ENCODE measurements around the gene CDX2. TPM values are rescaled to one million over a fixed set of nuclear protein-coding genes. Genes with fewer than 3 reads are reported as not detected.
A peak's percentile ranks its signal among the peaks of the same experiment; 100 is the strongest.

Gene CDX2
- total and polyA plus RNA-seq, 2 donors (not counting 1 experiment from before 2014, with no cell fraction given), result not detected

GRCh38 chr13:27923794-27924528 is 45.2 kb downstream of the CDX2 start:
- Mint-ChIP-seq H3K27me3 (peaks cover 70% of the 10 kb centered on the region), H3K4me1 (peaks cover 49% of the 10 kb centered on the region), H3K27ac (no peak overlapping the region), H3K4me3 (peak overlapping the region; percentile 56), H3K9me3 (ENCODE audit: insufficient read depth) (no peaks in the 10 kb centered on the region)
- intact Hi-C loops (cut with micrococcal nuclease), result loop anchor here (5.0 kb wide), 3 partner anchors 43 to 213 kb away; partner anchors contain the start of genes CDX2, GSX1 and PAN3
- Histone ChIP-seq H3K9me3 (ENCODE audit: control extremely low read depth in 1 of 3, control insufficient read depth in 2 of 3, insufficient read depth in 1 of 3, low read length in 2 of 3) (peaks cover 0 to 86% (median 19%) of the 10 kb centered on the region in 3 donors), H3K79me2 (ENCODE audit: control insufficient read depth, insufficient read depth, low read length) (no peaks in the 10 kb centered on the region), H4K20me1 (ENCODE audit: control insufficient read depth, insufficient read depth, low read length, poor library complexity, severe bottlenecking) (no peaks in the 10 kb centered on the region), H3K36me3 (replicated peaks in 1 of 2; ENCODE audit: control extremely low read depth in 1 of 2, control insufficient read depth in 1 of 2, extremely low read depth in 1 of 2, insufficient read depth in 2 of 2, low read length in 1 of 2) (no peaks in the 10 kb centered on the region), H3K4me3 (ENCODE audit: control extremely low read depth in 1 of 5, extremely low read depth in 1 of 5, insufficient read depth in 1 of 5, low read depth in 2 of 5, low read length in 4 of 5) (no peak overlapping the region), H3K4me1 (ENCODE audit: control insufficient read depth in 2 of 2, insufficient read depth in 2 of 2, low read length in 2 of 2) (peaks cover 62 to 90% of the 10 kb centered on the region in 2 donors), H3K27ac (ENCODE audit: low read length in 2 of 2) (no peak overlapping the region), H3K4me2 (replicated peaks; ENCODE audit: low read depth, low read length, poor library complexity, severe bottlenecking) (peak overlapping the region; percentile 35), H2AFZ (ENCODE audit: insufficient read depth, low read depth, low read length, poor library complexity, severe bottlenecking) (no peak overlapping the region), H3K27me3 (replicated peaks in 1 of 4; ENCODE audit: control extremely low read depth in 1 of 4, control insufficient read depth in 3 of 4, insufficient read depth in 4 of 4, low read length in 3 of 4) (peaks cover 0 to 98% (median 81%) of the 10 kb centered on the region in 4 experiments), H3K9ac (ENCODE audit: low read length) (no peak overlapping the region)
- DNase-seq (peak; percentile 56), ATAC-seq (ENCODE audit: low read depth) (no peak)
- 9% methylated on average over 42 of the region's 48 CpGs for WGBS (ENCODE audit: insufficient coverage)
- POLR2A ChIA-PET, result interaction anchor here (0.9 kb wide), 1 partner anchor 8 kb away, joined by 3 read pairs; no protein-coding TSS in a partner anchor
- CTCF ChIA-PET, result no interaction called here
- TF ChIP-seq EZH2 (IDR thresholded peaks at IDR 0.05; ENCODE audit: borderline replicate concordance, insufficient read depth, low read depth, low read length, poor library complexity, severe bottlenecking), result no peak
- TF ChIP-seq CTCF (IDR thresholded peaks at IDR 0.05), result no peak

Data from B cell (primary cell).